Breast epithelium (tissue), 3 donors: ENCODE data around the gene AGAP1.

ENCODE experiments used
- POLR2A ChIP-seq: fragments of 450-650 bp; IDR thresholded peaks from one replicate; pipeline ENCODE4 v1.6.1; 2016; ENCODE audit warnings: antibody characterized with exemption, mild to moderate bottlenecking, moderate library complexity
- POLR2AphosphoS5 ChIP-seq, 3 donors: sonication (generic); formaldehyde crosslinking; IDR thresholded peaks; one replicate each; pipeline ENCODE4 v1.6.1; 2017; ENCODE audit warnings: antibody characterized with exemption in 3 of 3
- TF ChIP-seq, protein P1 (sequence below), 3 donors: fragments of 450-650 bp; IDR thresholded peaks; one replicate each; pipeline ENCODE4 v1.5.1; 2016 to 2017; ENCODE audit warnings: antibody characterized with exemption in 3 of 3, mild to moderate bottlenecking in 3 of 3, moderate library complexity in 3 of 3

- TF ChIP-seq, protein P1, sequence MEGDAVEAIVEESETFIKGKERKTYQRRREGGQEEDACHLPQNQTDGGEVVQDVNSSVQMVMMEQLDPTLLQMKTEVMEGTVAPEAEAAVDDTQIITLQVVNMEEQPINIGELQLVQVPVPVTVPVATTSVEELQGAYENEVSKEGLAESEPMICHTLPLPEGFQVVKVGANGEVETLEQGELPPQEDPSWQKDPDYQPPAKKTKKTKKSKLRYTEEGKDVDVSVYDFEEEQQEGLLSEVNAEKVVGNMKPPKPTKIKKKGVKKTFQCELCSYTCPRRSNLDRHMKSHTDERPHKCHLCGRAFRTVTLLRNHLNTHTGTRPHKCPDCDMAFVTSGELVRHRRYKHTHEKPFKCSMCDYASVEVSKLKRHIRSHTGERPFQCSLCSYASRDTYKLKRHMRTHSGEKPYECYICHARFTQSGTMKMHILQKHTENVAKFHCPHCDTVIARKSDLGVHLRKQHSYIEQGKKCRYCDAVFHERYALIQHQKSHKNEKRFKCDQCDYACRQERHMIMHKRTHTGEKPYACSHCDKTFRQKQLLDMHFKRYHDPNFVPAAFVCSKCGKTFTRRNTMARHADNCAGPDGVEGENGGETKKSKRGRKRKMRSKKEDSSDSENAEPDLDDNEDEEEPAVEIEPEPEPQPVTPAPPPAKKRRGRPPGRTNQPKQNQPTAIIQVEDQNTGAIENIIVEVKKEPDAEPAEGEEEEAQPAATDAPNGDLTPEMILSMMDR (IDR thresholded peaks at IDR 0.05) = no peak
- no peak for TF ChIP-seq POLR2AphosphoS5 (IDR thresholded peaks at IDR 0.05)
- no peak for TF ChIP-seq POLR2A
Measured at GRCh38 chr2:235543128-235543750, 49.4 kb downstream of the AGAP1 start.
